ENCODE results near the gene WDR3.
A peak's percentile ranks its signal among the peaks of the same experiment; 100 is the strongest.
"Not testable (repeated sequence)": the region's sequence is repeated elsewhere in the genome, so short reads cannot be mapped to it uniquely, and the experiment has no call there.

WDR3 gene

GRCh38 chr1:117929343-117930172 lies at the start of gene WDR3, which contains the start of gene GDAP2:
WDR3 (plus strand) TSS chr1:117929739; CDS start chr1:117933320, 3,581 bp downstream.
GDAP2 (minus strand) TSS chr1:117929621; CDS start chr1:117920357, 9,264 bp downstream.
- peak; percentile 96 for DNase-seq (ENCODE audit: low read depth)

GRCh38 chr1:117883616-117884015 lies 45.9 kb upstream of the WDR3 start:
- DNase-seq (ENCODE audit: low read depth), result no peak

- DNase-seq (ENCODE audit: low read depth), result peak; percentile 11
These were observed 43.3 kb upstream of the WDR3 start for GRCh38 chr1:117886101-117886795.

- no peak for DNase-seq (ENCODE audit: low read depth)
These were observed 39.1 kb upstream of the WDR3 start for GRCh38 chr1:117890452-117890851.

- no peak for DNase-seq (ENCODE audit: low read depth)
These were observed 37.0 kb upstream of the WDR3 start for GRCh38 chr1:117892512-117892911.

- DNase-seq (ENCODE audit: low read depth), result no peak
These were observed 35.5 kb upstream of the WDR3 start for GRCh38 chr1:117894078-117894477.

GRCh38 chr1:117895482-117896114 lies 33.9 kb upstream of the WDR3 start:
- DNase-seq (ENCODE audit: low read depth), result peak; percentile 66

- DNase-seq (ENCODE audit: low read depth), result no peak
These were observed 32.0 kb upstream of the WDR3 start for GRCh38 chr1:117897551-117897950.

GRCh38 chr1:117899801-117900200 lies 29.7 kb upstream of the WDR3 start:
- DNase-seq (ENCODE audit: low read depth), result no peak

GRCh38 chr1:117902944-117903343 lies 26.6 kb upstream of the WDR3 start:
- no peak for DNase-seq (ENCODE audit: low read depth)

GRCh38 chr1:117904485-117904884 lies 25.1 kb upstream of the WDR3 start:
- DNase-seq (ENCODE audit: low read depth), result no peak

- no peak for DNase-seq (ENCODE audit: low read depth)
These were observed 24.5 kb upstream of the WDR3 start for GRCh38 chr1:117905019-117905418.

- no peak for DNase-seq (ENCODE audit: low read depth)
These were observed 18.5 kb upstream of the WDR3 start for GRCh38 chr1:117911051-117911450.

- no peak for DNase-seq (ENCODE audit: low read depth)
These were observed 10.2 kb upstream of the WDR3 start for GRCh38 chr1:117919376-117919775.

- no peak for DNase-seq (ENCODE audit: low read depth)
These were observed 7.5 kb upstream of the WDR3 start for GRCh38 chr1:117921991-117922390.

- DNase-seq (ENCODE audit: low read depth), result not testable (repeated sequence)
These were observed 6.8 kb upstream of the WDR3 start for GRCh38 chr1:117922717-117923116.

- DNase-seq (ENCODE audit: low read depth), result no peak
These were observed 3.6 kb upstream of the WDR3 start for GRCh38 chr1:117925981-117926380.

- peak; percentile 32 for DNase-seq (ENCODE audit: low read depth)
These were observed 627 bp upstream of the WDR3 start for GRCh38 chr1:117928881-117929342.

GRCh38 chr1:117930173-117930447 lies 571 bp downstream of the WDR3 start:
- DNase-seq (ENCODE audit: low read depth), result no peak

- DNase-seq (ENCODE audit: low read depth), result no peak
These were observed 945 bp downstream of the WDR3 start for GRCh38 chr1:117930484-117930883.

GRCh38 chr1:117932576-117932975 lies 3.0 kb downstream of the WDR3 start:
- no peak for DNase-seq (ENCODE audit: low read depth)

GRCh38 chr1:117933769-117934168 lies 4.2 kb downstream of the WDR3 start:
- no peak for DNase-seq (ENCODE audit: low read depth)

- no peak for DNase-seq (ENCODE audit: low read depth)
These were observed 12.8 kb downstream of the WDR3 start for GRCh38 chr1:117942293-117942692.

Data from GM04504 (cell line).